HCT116 (cell line): ENCODE measurements around the gene ITPKA. TPM values are rescaled to one million over a fixed set of nuclear protein-coding genes. Genes with fewer than 3 reads are reported as not detected.
A peak's percentile ranks its signal among the peaks of the same experiment; 100 is the strongest.

Experiments used
- ATAC-seq: fragments of 200-7000 bp; cut with Tn5 transposase; 2 replicates; pipeline ENCODE4 v1.9.1; 2020; ENCODE audit warnings: mild to moderate bottlenecking, moderate library complexity
- BruUV-seq: library from RNA; stranded (reverse); fragments of 400-500 nt; replicated peaks from 2 replicates; lab custom pipeline; 2021; lab: Mats Ljungman, UMichigan
- CTCF ChIA-PET: fragments of 300-600 bp; sonication (Branson Sonifier 250); formaldehyde crosslinking; loops from one replicate; lab custom pipeline; 2021; ENCODE audit warnings: antibody characterized with exemption; lab: Charles Lee
- POLR2A ChIA-PET: fragments of 300-600, 350-600 bp; sonication (Branson Sonifier 250); formaldehyde crosslinking; loops from one replicate; lab custom pipeline; 2021; ENCODE audit warnings: antibody characterized with exemption; lab: Charles Lee
- RAD21 ChIA-PET, 2 experiments: fragments of 300-600 bp; sonication (Branson Sonifier 250); formaldehyde crosslinking; loops; one replicate each; lab custom pipeline; 2023; ENCODE audit warnings: low total read pairs in 2 of 2; ENCODE audit not compliant: uncharacterized antibody in 2 of 2, unreplicated experiment in 2 of 2, low non-redundant PET in 1 of 2; lab: Charles Lee
- DNase-seq: peaks from one replicate; pipeline ENCODE4 v3.0.0-alpha.2; 2010; ENCODE audit warnings: low read depth, low spot score
- H2AFZ ChIP-seq: fragments of 200-600 bp; shearing (Covaris generic), sonication (generic); 2 replicates; pipeline ENCODE4 v1.6.1; 2017; ENCODE audit warnings: low read depth, mixed run types, mixed read lengths, antibody characterized with exemption, low read length; ENCODE audit not compliant: poor library complexity, severe bottlenecking
- H3K27ac ChIP-seq: 2 replicates; pipeline ENCODE4 v1.5.1; 2012; ENCODE audit warnings: low read depth, low read length
- H3K27me3 ChIP-seq: fragments of 200-600 bp; sonication (generic); 2 replicates; pipeline ENCODE4 v1.6.1; 2016; ENCODE audit warnings: mixed run types, low read length, mixed read lengths; ENCODE audit not compliant: insufficient read depth
- H3K36me3 ChIP-seq, 2 experiments: fragments of 200-500 bp in 1 of 2; fragments of 200-600 bp in 1 of 2; sonication (Bioruptor generic) in 1 of 2; sonication (generic) in 1 of 2; 2 replicates each; pipeline versions ENCODE4 v1.5.1 to v1.6.1; 2014 to 2016; ENCODE audit warnings: low read length in 2 of 2, inconsistent platforms in 1 of 2, mixed read lengths in 1 of 2, mixed run types in 1 of 2; ENCODE audit not compliant: insufficient read depth in 2 of 2, control insufficient read depth in 1 of 2
- H3K4me1 ChIP-seq, 2 experiments: fragments of 200-600 bp in 1 of 2; sonication (generic) in 1 of 2; 2 replicates each; pipeline versions ENCODE4 v1.5.1 to v1.6.1; 2012 to 2017; ENCODE audit warnings: low read length in 2 of 2, inconsistent platforms in 1 of 2, mild to moderate bottlenecking in 1 of 2, mixed read lengths in 1 of 2, mixed run types in 1 of 2, moderate library complexity in 1 of 2; ENCODE audit not compliant: insufficient read depth in 2 of 2, control insufficient read depth in 1 of 2
- H3K4me2 ChIP-seq: fragments of 200-600 bp; sonication (generic); 2 replicates; pipeline ENCODE4 v1.6.1; 2017; ENCODE audit warnings: mixed run types, low read length, mixed read lengths
- H3K4me3 ChIP-seq, 2 experiments: fragments of 200-600 bp in 1 of 2; sonication (generic) in 1 of 2; replicated peaks in 1 of 2; 2 replicates each; pipeline ENCODE4 v1.5.1; 2011 to 2016; ENCODE audit warnings: low read length in 2 of 2, control low read depth in 1 of 2, low read depth in 1 of 2, mild to moderate bottlenecking in 1 of 2, mixed read lengths in 1 of 2, mixed run types in 1 of 2
- H3K79me2 ChIP-seq: fragments of 200-600 bp; sonication (generic); 2 replicates; pipeline ENCODE4 v1.6.1; 2017; ENCODE audit warnings: mild to moderate bottlenecking, mixed run types, low read length, moderate library complexity, mixed read lengths; ENCODE audit not compliant: insufficient read depth
- H3K9ac ChIP-seq: fragments of 200-600 bp; sonication (generic); 2 replicates; pipeline ENCODE4 v1.6.1; 2016; ENCODE audit warnings: low read length, mixed read lengths
- H3K9me2 ChIP-seq: fragments of 200-600 bp; sonication (generic), shearing (Covaris generic); 2 replicates; pipeline ENCODE4 v1.6.1; 2017; ENCODE audit warnings: mixed run types, mild to moderate bottlenecking, moderate library complexity; ENCODE audit not compliant: insufficient read depth
- H3K9me3 ChIP-seq, 2 experiments: fragments of 200-500 bp in 1 of 2; fragments of 200-600 bp in 1 of 2; sonication (Bioruptor generic) in 1 of 2; sonication (generic) in 1 of 2; 2 replicates each; pipeline ENCODE4 v1.6.1; 2014 to 2017; ENCODE audit warnings: low read length in 2 of 2, mixed read lengths in 2 of 2, inconsistent platforms in 1 of 2, low read depth in 1 of 2, mild to moderate bottlenecking in 1 of 2, mixed run types in 1 of 2, moderate library complexity in 1 of 2; ENCODE audit not compliant: control insufficient read depth in 1 of 2, insufficient read depth in 1 of 2
- H4K20me1 ChIP-seq: fragments of 200-600 bp; sonication (generic), shearing (Covaris generic); 2 replicates; pipeline ENCODE4 v1.6.1; 2017; ENCODE audit warnings: mixed run types, mild to moderate bottlenecking, moderate library complexity; ENCODE audit not compliant: insufficient read depth
- CBX3 ChIP-seq: IDR thresholded peaks from 2 replicates; pipeline ENCODE4 v1.6.1; 2012; ENCODE audit warnings: low read depth
- CEBPB ChIP-seq: IDR thresholded peaks from 2 replicates; pipeline ENCODE4 v1.6.1; 2012; ENCODE audit warnings: low read depth
- EGR1 ChIP-seq: IDR thresholded peaks from 2 replicates; pipeline ENCODE4 v1.6.1; 2012; ENCODE audit warnings: low read depth
- EZH2 ChIP-seq: fragments of 200-600 bp; sonication (generic); IDR thresholded peaks from 2 replicates; pipeline ENCODE4 v1.6.1; 2017; ENCODE audit warnings: antibody characterized with exemption, mixed run types
- EZH2phosphoT487 ChIP-seq: fragments of 200-600 bp; IDR thresholded peaks from 2 replicates; pipeline ENCODE4 v1.6.1; 2018; ENCODE audit warnings: antibody characterized with exemption, borderline replicate concordance
- FOSL1 ChIP-seq: IDR thresholded peaks from 2 replicates; pipeline ENCODE4 v1.6.1; 2012; ENCODE audit warnings: low read depth
- JUND ChIP-seq: IDR thresholded peaks from 2 replicates; pipeline ENCODE4 v1.6.1; 2012
- POLR2AphosphoS5 ChIP-seq: IDR thresholded peaks from 2 replicates; pipeline ENCODE4 v1.6.1; 2011; ENCODE audit warnings: mild to moderate bottlenecking, low read depth, low read length, moderate library complexity
- RAD21 ChIP-seq: IDR thresholded peaks from 2 replicates; pipeline ENCODE4 v1.6.1; 2012; ENCODE audit warnings: low read depth, mild to moderate bottlenecking
- SIN3A ChIP-seq: IDR thresholded peaks from 2 replicates; pipeline ENCODE4 v1.6.1; 2012; ENCODE audit warnings: low read depth
- SP1 ChIP-seq: IDR thresholded peaks from 2 replicates; pipeline ENCODE4 v1.6.1; 2012; ENCODE audit warnings: low read depth
- SRF ChIP-seq: IDR thresholded peaks from 2 replicates; pipeline ENCODE4 v1.6.1; 2012; ENCODE audit warnings: low read depth
- TCF7L2 ChIP-seq: IDR thresholded peaks from 2 replicates; pipeline ENCODE4 v1.7.0; 2011; ENCODE audit warnings: borderline replicate concordance, inconsistent platforms; ENCODE audit not compliant: insufficient read depth, insufficient read length; ENCODE audit errors: extremely low read depth
- YY1 ChIP-seq: IDR thresholded peaks from 2 replicates; pipeline ENCODE4 v1.6.1; 2011; ENCODE audit warnings: low read length, low read depth, moderate library complexity, mild to moderate bottlenecking; ENCODE audit not compliant: insufficient replicate concordance; ENCODE audit errors: extremely low read depth
- ZFX ChIP-seq: fragments of 450-650 bp; IDR thresholded peaks from 2 replicates; pipeline ENCODE4 v1.6.1; 2017
- ZNF274 ChIP-seq: fragments of 200-500 bp; sonication (Bioruptor generic); IDR thresholded peaks from 2 replicates; pipeline ENCODE4 v1.6.1; 2014; ENCODE audit warnings: mild to moderate bottlenecking, low read depth, low read length, inconsistent platforms
- intact Hi-C: fragments of 100-400 bp; cut with micrococcal nuclease; formaldehyde crosslinking; loops from 2 replicates; pipeline ENCODE4 v1.10.0; 2022
- total RNA-seq: library from RNA; stranded (reverse); gene quantifications from one replicate; pipeline ENCODE4 v1.2.1, GENCODE V29; 2021; ENCODE audit not compliant: unreplicated experiment
- TF ChIP-seq, protein P1 (sequence below): IDR thresholded peaks from 2 replicates; pipeline ENCODE4 v1.6.1; 2012
- TF ChIP-seq, protein P2 (sequence below): IDR thresholded peaks from 2 replicates; pipeline ENCODE4 v1.6.1; 2011; ENCODE audit warnings: mild to moderate bottlenecking, low read length, moderate library complexity; ENCODE audit not compliant: insufficient replicate concordance; ENCODE audit errors: extremely low read depth
- TF ChIP-seq, protein P3 (sequence below): IDR thresholded peaks from 2 replicates; pipeline ENCODE4 v1.6.1; 2012; ENCODE audit warnings: low read depth
- TF ChIP-seq, protein P4 (sequence below), 3 experiments: fragments of 200-600 bp in 1 of 3; sonication (generic) in 1 of 3; IDR thresholded peaks in 2 of 3; conservative IDR thresholded peaks in 1 of 3; 2 replicates each; pipeline ENCODE4 v1.5.1; 2012 to 2017; ENCODE audit warnings: low read depth in 2 of 3, low read length in 2 of 3, antibody characterized with exemption in 1 of 3, borderline replicate concordance in 1 of 3, control low read depth in 1 of 3, mild to moderate bottlenecking in 1 of 3, mixed read lengths in 1 of 3, mixed run types in 1 of 3, moderate library complexity in 1 of 3; ENCODE audit not compliant: insufficient read depth in 1 of 3
- TF ChIP-seq, protein P5 (sequence below): IDR thresholded peaks from 2 replicates; pipeline ENCODE4 v1.6.1; 2012

Gene ITPKA
- total RNA-seq, 1 experiment from 2014 or later: 10.8 TPM

DNA sequence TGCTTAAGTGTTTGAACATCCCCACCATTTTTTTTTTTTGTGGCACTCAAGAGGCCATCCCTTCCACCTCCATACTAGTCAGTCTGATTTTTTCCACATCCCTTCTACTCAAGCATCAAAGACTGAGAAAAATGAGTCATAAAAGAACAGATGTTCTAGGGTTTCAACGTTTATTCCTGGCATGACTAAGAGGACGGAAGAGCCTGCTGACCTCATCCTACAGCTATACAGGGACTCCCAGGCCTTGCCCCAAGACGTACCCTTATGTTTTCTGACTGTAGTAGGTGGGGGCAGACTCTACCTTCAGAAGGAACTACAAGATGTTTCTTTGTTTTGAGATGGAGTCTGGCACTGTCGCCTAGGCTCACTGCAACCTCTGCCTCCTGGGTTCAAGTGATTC is 3.3 kb upstream of the ITPKA start:
- H3K9me2 ChIP-seq: no peaks in the 10 kb centered on the region
- BruUV-seq: no TSS peak
- RAD21 ChIA-PET: interaction anchor here in 1 of 2 experiments (0.7 kb wide), 1 partner anchor 101 kb away, joined by 3 read pairs; no protein-coding TSS in a partner anchor
- POLR2A ChIA-PET: interaction anchor here (0.7 to 1.4 kb wide), 4 partner anchors 12 to 72 kb away, joined by 3 to 4 read pairs (median 3); partner anchors contain the start of gene RPAP1
- CTCF ChIA-PET: interaction anchor here (0.7 kb wide), 1 partner anchor 114 kb away, joined by 3 read pairs; no protein-coding TSS in a partner anchor
- no peak overlapping the region; the same call in 1 of the 2 replicates for H3K9ac ChIP-seq
- H3K36me3 ChIP-seq: no peaks in the 10 kb centered on the region
- no peak overlapping the region for H3K4me3 ChIP-seq
- H3K79me2 ChIP-seq: no peaks in the 10 kb centered on the region
- peak; percentile 39 for ATAC-seq
- H3K27me3 ChIP-seq: no peaks in the 10 kb centered on the region
- peaks cover 37 to 71% of the 10 kb centered on the region in 2 experiments for H3K4me1 ChIP-seq
- peak overlapping the region; percentile 21 for H3K27ac ChIP-seq
- no peaks in the 10 kb centered on the region for H3K9me3 ChIP-seq
- intact Hi-C loops: no loop called here
- no peak overlapping the region for H2AFZ ChIP-seq
- peak; percentile 89 for DNase-seq
- H4K20me1 ChIP-seq: no peaks in the 10 kb centered on the region
- H3K4me2 ChIP-seq: peak overlapping the region; percentile 60
- TF ChIP-seq ZNF274 (no peak), CBX3 (peak; percentile 79; the same call in 1 of the 2 replicates), SP1 (peak; percentile 84), EZH2phosphoT487 (no peak), ZFX (no peak), YY1 (peak; percentile 24), EGR1 (no peak), EZH2 (no peak), JUND (peak; percentile 96), POLR2AphosphoS5 (no peak), SRF (no peak), RAD21 (no peak), TCF7L2 (peak; percentile 92), CEBPB (no peak), FOSL1 (peak; percentile 94), SIN3A (no peak)
- TF ChIP-seq, protein P1, sequence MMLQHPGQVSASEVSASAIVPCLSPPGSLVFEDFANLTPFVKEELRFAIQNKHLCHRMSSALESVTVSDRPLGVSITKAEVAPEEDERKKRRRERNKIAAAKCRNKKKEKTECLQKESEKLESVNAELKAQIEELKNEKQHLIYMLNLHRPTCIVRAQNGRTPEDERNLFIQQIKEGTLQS: no peak
- TF ChIP-seq, protein P2, sequence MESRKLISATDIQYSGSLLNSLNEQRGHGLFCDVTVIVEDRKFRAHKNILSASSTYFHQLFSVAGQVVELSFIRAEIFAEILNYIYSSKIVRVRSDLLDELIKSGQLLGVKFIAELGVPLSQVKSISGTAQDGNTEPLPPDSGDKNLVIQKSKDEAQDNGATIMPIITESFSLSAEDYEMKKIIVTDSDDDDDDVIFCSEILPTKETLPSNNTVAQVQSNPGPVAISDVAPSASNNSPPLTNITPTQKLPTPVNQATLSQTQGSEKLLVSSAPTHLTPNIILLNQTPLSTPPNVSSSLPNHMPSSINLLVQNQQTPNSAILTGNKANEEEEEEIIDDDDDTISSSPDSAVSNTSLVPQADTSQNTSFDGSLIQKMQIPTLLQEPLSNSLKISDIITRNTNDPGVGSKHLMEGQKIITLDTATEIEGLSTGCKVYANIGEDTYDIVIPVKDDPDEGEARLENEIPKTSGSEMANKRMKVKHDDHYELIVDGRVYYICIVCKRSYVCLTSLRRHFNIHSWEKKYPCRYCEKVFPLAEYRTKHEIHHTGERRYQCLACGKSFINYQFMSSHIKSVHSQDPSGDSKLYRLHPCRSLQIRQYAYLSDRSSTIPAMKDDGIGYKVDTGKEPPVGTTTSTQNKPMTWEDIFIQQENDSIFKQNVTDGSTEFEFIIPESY: no peak
- TF ChIP-seq, protein P3, sequence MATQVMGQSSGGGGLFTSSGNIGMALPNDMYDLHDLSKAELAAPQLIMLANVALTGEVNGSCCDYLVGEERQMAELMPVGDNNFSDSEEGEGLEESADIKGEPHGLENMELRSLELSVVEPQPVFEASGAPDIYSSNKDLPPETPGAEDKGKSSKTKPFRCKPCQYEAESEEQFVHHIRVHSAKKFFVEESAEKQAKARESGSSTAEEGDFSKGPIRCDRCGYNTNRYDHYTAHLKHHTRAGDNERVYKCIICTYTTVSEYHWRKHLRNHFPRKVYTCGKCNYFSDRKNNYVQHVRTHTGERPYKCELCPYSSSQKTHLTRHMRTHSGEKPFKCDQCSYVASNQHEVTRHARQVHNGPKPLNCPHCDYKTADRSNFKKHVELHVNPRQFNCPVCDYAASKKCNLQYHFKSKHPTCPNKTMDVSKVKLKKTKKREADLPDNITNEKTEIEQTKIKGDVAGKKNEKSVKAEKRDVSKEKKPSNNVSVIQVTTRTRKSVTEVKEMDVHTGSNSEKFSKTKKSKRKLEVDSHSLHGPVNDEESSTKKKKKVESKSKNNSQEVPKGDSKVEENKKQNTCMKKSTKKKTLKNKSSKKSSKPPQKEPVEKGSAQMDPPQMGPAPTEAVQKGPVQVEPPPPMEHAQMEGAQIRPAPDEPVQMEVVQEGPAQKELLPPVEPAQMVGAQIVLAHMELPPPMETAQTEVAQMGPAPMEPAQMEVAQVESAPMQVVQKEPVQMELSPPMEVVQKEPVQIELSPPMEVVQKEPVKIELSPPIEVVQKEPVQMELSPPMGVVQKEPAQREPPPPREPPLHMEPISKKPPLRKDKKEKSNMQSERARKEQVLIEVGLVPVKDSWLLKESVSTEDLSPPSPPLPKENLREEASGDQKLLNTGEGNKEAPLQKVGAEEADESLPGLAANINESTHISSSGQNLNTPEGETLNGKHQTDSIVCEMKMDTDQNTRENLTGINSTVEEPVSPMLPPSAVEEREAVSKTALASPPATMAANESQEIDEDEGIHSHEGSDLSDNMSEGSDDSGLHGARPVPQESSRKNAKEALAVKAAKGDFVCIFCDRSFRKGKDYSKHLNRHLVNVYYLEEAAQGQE: no peak
- TF ChIP-seq, protein P4, sequence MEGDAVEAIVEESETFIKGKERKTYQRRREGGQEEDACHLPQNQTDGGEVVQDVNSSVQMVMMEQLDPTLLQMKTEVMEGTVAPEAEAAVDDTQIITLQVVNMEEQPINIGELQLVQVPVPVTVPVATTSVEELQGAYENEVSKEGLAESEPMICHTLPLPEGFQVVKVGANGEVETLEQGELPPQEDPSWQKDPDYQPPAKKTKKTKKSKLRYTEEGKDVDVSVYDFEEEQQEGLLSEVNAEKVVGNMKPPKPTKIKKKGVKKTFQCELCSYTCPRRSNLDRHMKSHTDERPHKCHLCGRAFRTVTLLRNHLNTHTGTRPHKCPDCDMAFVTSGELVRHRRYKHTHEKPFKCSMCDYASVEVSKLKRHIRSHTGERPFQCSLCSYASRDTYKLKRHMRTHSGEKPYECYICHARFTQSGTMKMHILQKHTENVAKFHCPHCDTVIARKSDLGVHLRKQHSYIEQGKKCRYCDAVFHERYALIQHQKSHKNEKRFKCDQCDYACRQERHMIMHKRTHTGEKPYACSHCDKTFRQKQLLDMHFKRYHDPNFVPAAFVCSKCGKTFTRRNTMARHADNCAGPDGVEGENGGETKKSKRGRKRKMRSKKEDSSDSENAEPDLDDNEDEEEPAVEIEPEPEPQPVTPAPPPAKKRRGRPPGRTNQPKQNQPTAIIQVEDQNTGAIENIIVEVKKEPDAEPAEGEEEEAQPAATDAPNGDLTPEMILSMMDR (IDR thresholded peaks at IDR 0.05 in 2 of 3, conservative IDR thresholded peaks at IDR 0.05 in 1 of 3; ENCODE audit: borderline replicate concordance in 1 of 3, insufficient read depth in 1 of 3, low read depth in 2 of 3, low read length in 2 of 3): no peak
- TF ChIP-seq, protein P5, sequence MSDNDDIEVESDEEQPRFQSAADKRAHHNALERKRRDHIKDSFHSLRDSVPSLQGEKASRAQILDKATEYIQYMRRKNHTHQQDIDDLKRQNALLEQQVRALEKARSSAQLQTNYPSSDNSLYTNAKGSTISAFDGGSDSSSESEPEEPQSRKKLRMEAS: peak; percentile 51
